Measurements from ENCODE around the gene PWWP2A.

DNA sequence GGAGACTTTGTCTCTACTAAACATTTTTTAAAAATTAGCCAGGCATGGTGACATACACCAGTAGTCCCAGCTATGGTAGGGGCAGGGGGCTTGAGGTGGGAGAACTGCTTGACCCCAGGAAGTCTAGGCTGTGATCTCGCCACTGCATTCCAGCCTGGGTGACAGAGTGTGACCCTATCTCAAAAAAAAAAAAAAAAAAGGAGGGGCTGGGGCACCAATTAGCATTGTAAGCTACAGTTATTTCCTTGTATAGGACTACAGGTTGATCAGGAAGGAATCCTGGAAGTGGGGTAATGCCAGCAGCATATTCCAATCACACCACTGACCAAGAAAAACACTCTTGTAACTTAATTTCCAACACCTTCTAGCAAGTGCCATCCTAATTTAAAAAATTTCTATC, 32.1 kb downstream of the PWWP2A start:
- TF ChIP-seq CREB1 (IDR thresholded peaks at IDR 0.05; ENCODE audit: low read depth) (no peak), TCF12 (IDR thresholded peaks at IDR 0.05; ENCODE audit: low read depth) (no peak), NFIC (IDR thresholded peaks at IDR 0.05) (no peak), EP300 (IDR thresholded peaks at IDR 0.05; ENCODE audit: borderline replicate concordance) (no peak), TAF1 (IDR thresholded peaks at IDR 0.05; ENCODE audit: low read depth) (no peak), CEBPB (IDR thresholded peaks at IDR 0.05) (no peak), TEAD4 (IDR thresholded peaks at IDR 0.05) (no peak), ZBTB7A (IDR thresholded peaks at IDR 0.05; ENCODE audit: low read depth) (no peak), EGR1 (IDR thresholded peaks at IDR 0.05) (no peak), FOXM1 (IDR thresholded peaks at IDR 0.05; ENCODE audit: borderline replicate concordance, low read depth) (no peak), YY1 (IDR thresholded peaks at IDR 0.05; ENCODE audit: low read depth) (no peak), RAD21 (IDR thresholded peaks at IDR 0.05; ENCODE audit: low read depth) (no peak)
- TF ChIP-seq, protein P1, sequence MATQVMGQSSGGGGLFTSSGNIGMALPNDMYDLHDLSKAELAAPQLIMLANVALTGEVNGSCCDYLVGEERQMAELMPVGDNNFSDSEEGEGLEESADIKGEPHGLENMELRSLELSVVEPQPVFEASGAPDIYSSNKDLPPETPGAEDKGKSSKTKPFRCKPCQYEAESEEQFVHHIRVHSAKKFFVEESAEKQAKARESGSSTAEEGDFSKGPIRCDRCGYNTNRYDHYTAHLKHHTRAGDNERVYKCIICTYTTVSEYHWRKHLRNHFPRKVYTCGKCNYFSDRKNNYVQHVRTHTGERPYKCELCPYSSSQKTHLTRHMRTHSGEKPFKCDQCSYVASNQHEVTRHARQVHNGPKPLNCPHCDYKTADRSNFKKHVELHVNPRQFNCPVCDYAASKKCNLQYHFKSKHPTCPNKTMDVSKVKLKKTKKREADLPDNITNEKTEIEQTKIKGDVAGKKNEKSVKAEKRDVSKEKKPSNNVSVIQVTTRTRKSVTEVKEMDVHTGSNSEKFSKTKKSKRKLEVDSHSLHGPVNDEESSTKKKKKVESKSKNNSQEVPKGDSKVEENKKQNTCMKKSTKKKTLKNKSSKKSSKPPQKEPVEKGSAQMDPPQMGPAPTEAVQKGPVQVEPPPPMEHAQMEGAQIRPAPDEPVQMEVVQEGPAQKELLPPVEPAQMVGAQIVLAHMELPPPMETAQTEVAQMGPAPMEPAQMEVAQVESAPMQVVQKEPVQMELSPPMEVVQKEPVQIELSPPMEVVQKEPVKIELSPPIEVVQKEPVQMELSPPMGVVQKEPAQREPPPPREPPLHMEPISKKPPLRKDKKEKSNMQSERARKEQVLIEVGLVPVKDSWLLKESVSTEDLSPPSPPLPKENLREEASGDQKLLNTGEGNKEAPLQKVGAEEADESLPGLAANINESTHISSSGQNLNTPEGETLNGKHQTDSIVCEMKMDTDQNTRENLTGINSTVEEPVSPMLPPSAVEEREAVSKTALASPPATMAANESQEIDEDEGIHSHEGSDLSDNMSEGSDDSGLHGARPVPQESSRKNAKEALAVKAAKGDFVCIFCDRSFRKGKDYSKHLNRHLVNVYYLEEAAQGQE (IDR thresholded peaks at IDR 0.05; ENCODE audit: low read depth), result no peak
- TF ChIP-seq, protein P2, sequence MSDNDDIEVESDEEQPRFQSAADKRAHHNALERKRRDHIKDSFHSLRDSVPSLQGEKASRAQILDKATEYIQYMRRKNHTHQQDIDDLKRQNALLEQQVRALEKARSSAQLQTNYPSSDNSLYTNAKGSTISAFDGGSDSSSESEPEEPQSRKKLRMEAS (IDR thresholded peaks at IDR 0.05), result no peak

All from Ishikawa (cell line).